Gastroesophageal sphincter (tissue), 3 donors: ENCODE data around the gene SGTA.

ENCODE experiments used
- EP300 ChIP-seq: sonication (generic); formaldehyde crosslinking; IDR thresholded peaks from one replicate; pipeline ENCODE4 v1.6.1; 2017; ENCODE audit warnings: antibody characterized with exemption, mild to moderate bottlenecking
- POLR2A ChIP-seq, 2 donors: fragments of 450-650 bp; IDR thresholded peaks; one replicate each; pipeline ENCODE4 v1.6.1; 2017; ENCODE audit warnings: antibody characterized with exemption in 2 of 2, mild to moderate bottlenecking in 2 of 2, moderate library complexity in 1 of 2
- POLR2AphosphoS5 ChIP-seq: sonication (generic); formaldehyde crosslinking; IDR thresholded peaks from one replicate; pipeline ENCODE4 v1.6.1; 2017; ENCODE audit warnings: antibody characterized with exemption
- TF ChIP-seq, protein P1 (sequence below), 4 experiments: fragments of 200-600 bp in 2 of 4; fragments of 450-650 bp in 2 of 4; sonication (generic) in 1 of 4; IDR thresholded peaks; one replicate each; pipeline ENCODE4 v1.5.1; 2017 to 2019; ENCODE audit warnings: antibody characterized with exemption in 4 of 4, mild to moderate bottlenecking in 2 of 4, moderate library complexity in 2 of 4

DNA sequence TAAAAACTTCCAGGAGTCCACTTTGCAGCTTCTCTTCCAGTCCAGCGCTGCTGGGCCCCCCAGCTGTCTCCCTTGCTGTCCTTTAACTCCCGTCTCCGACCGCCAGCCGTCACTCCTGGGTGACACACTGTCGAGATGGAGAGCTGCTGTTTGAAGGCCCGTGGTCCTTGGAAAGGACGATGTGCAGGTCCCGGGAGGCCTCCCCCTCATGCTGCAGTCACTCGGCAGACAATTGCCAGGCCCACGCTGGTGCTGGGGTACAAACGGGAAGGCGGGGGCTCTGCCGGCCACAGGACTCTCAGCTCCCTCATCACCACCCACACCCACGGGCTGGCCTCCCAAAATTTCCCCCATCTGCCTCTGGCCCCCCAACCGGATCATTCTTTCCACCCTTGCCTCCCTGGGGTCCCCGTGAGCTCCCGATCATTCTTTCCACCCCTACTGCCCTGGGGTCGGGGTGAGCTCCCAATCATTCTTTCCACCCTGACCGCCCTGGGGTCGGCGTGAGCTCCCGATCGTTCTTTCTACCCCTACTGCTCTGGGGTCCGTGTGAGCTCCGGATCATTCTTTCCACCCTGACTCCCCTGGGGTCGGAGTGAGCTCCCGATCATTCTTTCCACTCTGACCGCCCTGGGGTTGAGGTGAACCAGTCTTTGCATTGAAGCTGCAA lies 20.5 kb upstream of the SGTA start:
- TF ChIP-seq POLR2A (IDR thresholded peaks at IDR 0.05) (no peak), EP300 (no peak), POLR2AphosphoS5 (no peak)
- TF ChIP-seq, protein P1, sequence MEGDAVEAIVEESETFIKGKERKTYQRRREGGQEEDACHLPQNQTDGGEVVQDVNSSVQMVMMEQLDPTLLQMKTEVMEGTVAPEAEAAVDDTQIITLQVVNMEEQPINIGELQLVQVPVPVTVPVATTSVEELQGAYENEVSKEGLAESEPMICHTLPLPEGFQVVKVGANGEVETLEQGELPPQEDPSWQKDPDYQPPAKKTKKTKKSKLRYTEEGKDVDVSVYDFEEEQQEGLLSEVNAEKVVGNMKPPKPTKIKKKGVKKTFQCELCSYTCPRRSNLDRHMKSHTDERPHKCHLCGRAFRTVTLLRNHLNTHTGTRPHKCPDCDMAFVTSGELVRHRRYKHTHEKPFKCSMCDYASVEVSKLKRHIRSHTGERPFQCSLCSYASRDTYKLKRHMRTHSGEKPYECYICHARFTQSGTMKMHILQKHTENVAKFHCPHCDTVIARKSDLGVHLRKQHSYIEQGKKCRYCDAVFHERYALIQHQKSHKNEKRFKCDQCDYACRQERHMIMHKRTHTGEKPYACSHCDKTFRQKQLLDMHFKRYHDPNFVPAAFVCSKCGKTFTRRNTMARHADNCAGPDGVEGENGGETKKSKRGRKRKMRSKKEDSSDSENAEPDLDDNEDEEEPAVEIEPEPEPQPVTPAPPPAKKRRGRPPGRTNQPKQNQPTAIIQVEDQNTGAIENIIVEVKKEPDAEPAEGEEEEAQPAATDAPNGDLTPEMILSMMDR (IDR thresholded peaks at IDR 0.05) = no peak
